Gastrocnemius medialis (tissue), 4 donors: ENCODE data around the gene CD274. TPM values are rescaled to one million over a fixed set of nuclear protein-coding genes. Genes with fewer than 3 reads are reported as not detected.

Experiments
- ATAC-seq, 2 donors: fragments of 150-250 bp; one replicate each; pipeline ENCODE4 v1.9.1; 2016
- DNase-seq, 2 donors: peaks; one replicate each; pipeline ENCODE4 v3.0.0-alpha.2; 2019
- H3K27ac ChIP-seq, 4 donors: fragments of 200-600 bp; sonication (generic); 1 replicate in 1 of 4; 2 replicates in 3 of 4; pipeline ENCODE4 v1.5.1; 2016 to 2018; ENCODE audit warnings: mild to moderate bottlenecking in 2 of 4, moderate library complexity in 1 of 4
- H3K27me3 ChIP-seq, 3 donors: fragments of 200-600 bp; sonication (generic) in 2 of 3; 1 replicate in 1 of 3; 2 replicates in 2 of 3; pipeline versions ENCODE4 v1.5.1 to v1.6.0; 2016 to 2019; ENCODE audit warnings: mild to moderate bottlenecking in 1 of 3, moderate library complexity in 1 of 3
- H3K36me3 ChIP-seq, 2 donors: fragments of 200-600 bp; sonication (generic) in 1 of 2; one replicate each; pipeline ENCODE4 v1.5.1; 2017 to 2018
- H3K4me1 ChIP-seq, 2 donors: fragments of 200-600 bp; sonication (generic) in 1 of 2; one replicate each; pipeline ENCODE4 v1.5.1; 2016 to 2017; ENCODE audit warnings: mild to moderate bottlenecking in 2 of 2
- H3K4me3 ChIP-seq, 4 donors: fragments of 200-600 bp; sonication (generic) in 3 of 4; 1 replicate in 1 of 4; 2 replicates in 3 of 4; pipeline ENCODE4 v1.5.1; 2016 to 2019; ENCODE audit warnings: mild to moderate bottlenecking in 2 of 4
- H3K9me3 ChIP-seq, 3 donors: fragments of 200-600 bp; sonication (generic) in 2 of 3; 1 replicate in 1 of 3; 2 replicates in 2 of 3; pipeline ENCODE4 v1.5.1; 2016 to 2019
- POLR2A ChIP-seq, 2 donors: fragments of 450-650 bp; IDR thresholded peaks; one replicate each; pipeline ENCODE4 v1.6.1; 2017; ENCODE audit warnings: antibody characterized with exemption in 2 of 2, mild to moderate bottlenecking in 2 of 2, moderate library complexity in 2 of 2
- in situ Hi-C, 4 donors: fragments of 200-750 bp; cut with MboI; loops; one replicate each; pipeline versions ENCODE4 v1.15.0 to v1.8.0; 2017; ENCODE audit warnings: low sequenced_read_pairs in 4 of 4
- intact Hi-C: fragments of 100-400 bp; cut with DNase I; formaldehyde crosslinking; loops from one replicate; pipeline ENCODE4 v1.15.1; 2023; ENCODE audit warnings: low total_unique reads
- total RNA-seq, 4 donors: library from RNA; depleted of rRNA; stranded (reverse); fragments of >200 nt; gene quantifications; one replicate each; pipeline versions ENCODE4 v1.1.0 to v1.2.3, GENCODE V29; 2016
- TF ChIP-seq, protein P1 (sequence below), 5 experiments: fragments of 450-650 bp in 3 of 5; fragments of 200-600 bp in 2 of 5; sonication (generic) in 2 of 5; IDR thresholded peaks in 4 of 5; conservative IDR thresholded peaks in 1 of 5; 1 replicate in 4 of 5; 2 replicates in 1 of 5; pipeline ENCODE4 v1.5.1; 2016 to 2019; ENCODE audit warnings: antibody characterized with exemption in 5 of 5, mild to moderate bottlenecking in 3 of 5, moderate library complexity in 3 of 5

The CD274 gene
- total RNA-seq, 4 donors from 2014 or later, result 0.61 to 7.2 (median 1.6) TPM

DNA sequence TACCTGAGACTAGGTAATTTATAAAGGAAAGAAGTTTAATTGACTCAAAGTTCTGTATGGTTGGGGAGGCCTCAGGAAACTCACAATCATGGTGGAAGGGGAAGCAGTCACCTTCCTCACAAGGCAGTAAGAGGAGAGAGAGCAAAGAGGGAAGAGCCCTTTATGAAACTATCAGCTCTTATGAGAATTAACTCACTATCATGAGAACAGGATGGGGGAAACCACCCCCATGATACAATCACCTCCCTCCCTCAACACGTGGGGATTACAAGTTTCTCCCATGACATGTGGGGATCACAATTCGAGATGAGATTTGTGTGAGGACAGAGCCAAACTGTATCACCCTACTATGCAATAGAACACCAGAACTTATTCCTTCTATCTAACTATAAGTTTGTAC is 27.9 kb downstream of the CD274 start:
- no peak overlapping the region for H3K27ac ChIP-seq
- H3K4me1 ChIP-seq, result no peaks in the 10 kb centered on the region
- no peaks in the 10 kb centered on the region for H3K36me3 ChIP-seq
- TF ChIP-seq, protein P1, sequence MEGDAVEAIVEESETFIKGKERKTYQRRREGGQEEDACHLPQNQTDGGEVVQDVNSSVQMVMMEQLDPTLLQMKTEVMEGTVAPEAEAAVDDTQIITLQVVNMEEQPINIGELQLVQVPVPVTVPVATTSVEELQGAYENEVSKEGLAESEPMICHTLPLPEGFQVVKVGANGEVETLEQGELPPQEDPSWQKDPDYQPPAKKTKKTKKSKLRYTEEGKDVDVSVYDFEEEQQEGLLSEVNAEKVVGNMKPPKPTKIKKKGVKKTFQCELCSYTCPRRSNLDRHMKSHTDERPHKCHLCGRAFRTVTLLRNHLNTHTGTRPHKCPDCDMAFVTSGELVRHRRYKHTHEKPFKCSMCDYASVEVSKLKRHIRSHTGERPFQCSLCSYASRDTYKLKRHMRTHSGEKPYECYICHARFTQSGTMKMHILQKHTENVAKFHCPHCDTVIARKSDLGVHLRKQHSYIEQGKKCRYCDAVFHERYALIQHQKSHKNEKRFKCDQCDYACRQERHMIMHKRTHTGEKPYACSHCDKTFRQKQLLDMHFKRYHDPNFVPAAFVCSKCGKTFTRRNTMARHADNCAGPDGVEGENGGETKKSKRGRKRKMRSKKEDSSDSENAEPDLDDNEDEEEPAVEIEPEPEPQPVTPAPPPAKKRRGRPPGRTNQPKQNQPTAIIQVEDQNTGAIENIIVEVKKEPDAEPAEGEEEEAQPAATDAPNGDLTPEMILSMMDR (IDR thresholded peaks at IDR 0.05 in 4 of 5, conservative IDR thresholded peaks at IDR 0.05 in 1 of 5), result no peak
- no peak for TF ChIP-seq POLR2A (IDR thresholded peaks at IDR 0.05)
- ATAC-seq (no peak), DNase-seq (no peak)
- H3K4me3 ChIP-seq, result no peak overlapping the region
- in situ Hi-C loops (no loop called here), intact Hi-C loops (no loop called here)
- H3K9me3 ChIP-seq, result no peaks in the 10 kb centered on the region
- no peaks in the 10 kb centered on the region for H3K27me3 ChIP-seq

DNA sequence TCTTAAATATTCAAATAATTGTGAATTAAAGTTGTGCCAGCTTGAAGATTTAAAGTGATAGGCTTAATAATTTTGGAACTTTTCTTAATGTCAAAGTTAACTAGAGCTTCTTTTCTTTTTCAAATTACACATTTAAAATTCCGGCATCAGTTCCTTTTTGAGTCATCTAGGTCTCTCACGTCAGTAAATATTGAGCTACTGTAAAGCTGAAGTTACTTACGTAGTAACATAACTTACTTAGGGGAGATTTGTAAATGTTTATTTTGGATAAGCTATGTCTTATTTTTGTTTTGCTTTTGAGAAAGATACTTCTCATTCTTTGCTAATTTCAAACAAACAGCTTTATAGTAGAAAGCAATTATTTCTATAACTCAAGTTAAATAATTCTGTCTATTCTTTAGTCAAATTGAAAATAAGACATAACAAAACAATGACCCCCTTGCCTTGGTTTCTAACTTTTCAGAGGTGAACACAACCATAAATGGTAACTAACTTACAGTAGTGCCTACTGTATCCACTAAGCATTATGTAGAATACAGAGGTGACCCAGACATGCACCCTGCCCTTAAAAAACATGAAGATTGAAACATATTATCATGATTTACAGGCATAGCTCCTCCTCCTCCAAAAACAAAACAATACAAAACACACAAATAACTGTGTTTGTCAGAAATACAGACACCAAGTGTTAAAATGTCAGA is 29.8 kb downstream of the CD274 start:
- no peaks in the 10 kb centered on the region for H3K9me3 ChIP-seq
- H3K4me3 ChIP-seq, result no peak overlapping the region
- DNase-seq, result no peak
- H3K36me3 ChIP-seq, result no peaks in the 10 kb centered on the region
- no peak overlapping the region for H3K27ac ChIP-seq
- in situ Hi-C loops, result no loop called here
- ATAC-seq, result no peak
- H3K27me3 ChIP-seq, result no peaks in the 10 kb centered on the region
- intact Hi-C loops, result no loop called here
- TF ChIP-seq POLR2A (IDR thresholded peaks at IDR 0.05), result no peak
- TF ChIP-seq, protein P1 (IDR thresholded peaks at IDR 0.05 in 4 of 5, conservative IDR thresholded peaks at IDR 0.05 in 1 of 5), result no peak
- no peaks in the 10 kb centered on the region for H3K4me1 ChIP-seq

DNA sequence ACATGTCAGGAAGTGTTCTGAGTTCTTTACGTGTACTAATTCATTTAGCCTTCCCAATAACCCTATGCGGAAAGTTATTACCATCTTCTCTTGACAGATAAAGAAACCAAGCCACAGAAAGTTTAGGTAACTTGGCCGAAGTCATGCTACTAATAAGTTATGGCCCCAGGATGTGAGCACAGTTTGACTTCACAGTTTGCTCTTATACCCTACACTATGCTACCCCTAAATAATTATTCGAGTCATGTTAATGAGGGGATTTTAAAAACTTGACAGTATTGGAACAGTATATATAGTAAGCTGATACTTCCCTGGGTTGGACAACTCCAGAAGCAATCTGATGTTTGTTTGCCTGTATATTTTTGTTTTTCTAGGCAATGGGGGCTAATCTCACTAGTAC is 30.6 kb downstream of the CD274 start:
- no peak overlapping the region for H3K27ac ChIP-seq
- H3K4me1 ChIP-seq, result no peaks in the 10 kb centered on the region
- no peak overlapping the region for H3K4me3 ChIP-seq
- intact Hi-C loops (no loop called here), in situ Hi-C loops (no loop called here)
- no peak for ATAC-seq
- TF ChIP-seq, protein P1 (IDR thresholded peaks at IDR 0.05 in 4 of 5, conservative IDR thresholded peaks at IDR 0.05 in 1 of 5), result no peak
- TF ChIP-seq POLR2A (IDR thresholded peaks at IDR 0.05), result no peak
- no peaks in the 10 kb centered on the region for H3K9me3 ChIP-seq
- DNase-seq, result no peak
- no peaks in the 10 kb centered on the region for H3K36me3 ChIP-seq
- no peaks in the 10 kb centered on the region for H3K27me3 ChIP-seq

DNA sequence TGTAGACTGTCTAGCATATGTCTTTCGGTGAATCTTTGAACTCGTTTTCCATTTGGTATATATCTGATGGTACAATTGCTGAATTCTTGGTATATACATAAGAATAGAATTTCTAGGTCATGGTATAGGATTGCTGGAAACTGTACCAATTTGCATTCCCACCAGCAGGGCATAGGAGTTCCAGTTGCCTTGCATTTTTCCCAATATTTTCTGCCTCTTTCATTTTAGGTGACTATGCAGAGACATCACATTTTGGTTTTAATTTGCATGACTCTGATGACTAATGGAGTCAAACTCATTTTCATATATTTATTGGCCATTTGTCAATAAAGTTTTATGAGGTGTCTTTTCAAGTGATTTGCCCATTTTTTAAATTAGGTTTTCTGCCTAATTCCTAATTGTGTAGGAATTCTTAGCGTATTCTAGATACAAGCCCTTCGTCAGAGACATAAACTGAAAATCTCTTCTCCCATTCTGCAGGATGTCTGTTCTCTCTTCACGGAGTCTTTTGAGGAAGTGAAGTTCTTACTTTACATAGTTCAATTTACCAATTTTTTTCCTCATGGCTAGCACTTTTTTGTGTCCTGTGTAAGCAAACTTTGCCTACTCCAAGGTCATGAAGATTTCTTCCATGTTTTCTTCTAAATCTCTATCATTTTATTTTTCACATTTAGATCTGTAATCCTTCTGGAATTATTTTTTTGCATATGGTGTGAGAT is 31.1 kb downstream of the CD274 start:
- no peak overlapping the region for H3K27ac ChIP-seq
- H3K27me3 ChIP-seq, result no peaks in the 10 kb centered on the region
- H3K36me3 ChIP-seq, result no peaks in the 10 kb centered on the region
- in situ Hi-C loops, result no loop called here
- H3K9me3 ChIP-seq, result no peaks in the 10 kb centered on the region
- TF ChIP-seq, protein P1 (IDR thresholded peaks at IDR 0.05 in 4 of 5, conservative IDR thresholded peaks at IDR 0.05 in 1 of 5), result no peak
- no peak for TF ChIP-seq POLR2A (IDR thresholded peaks at IDR 0.05)
- ATAC-seq (no peak), DNase-seq (no peak)
- no peak overlapping the region for H3K4me3 ChIP-seq
- intact Hi-C loops, result no loop called here
- H3K4me1 ChIP-seq, result no peaks in the 10 kb centered on the region
